GM12892 (cell line): ENCODE measurements around the gene SMCO2.

Source experiments
- DNase-seq: peaks from one replicate; pipeline ENCODE4 v3.0.0; 2011; ENCODE audit not compliant: insufficient read length
- FAIRE-seq: peaks from 2 replicates; lab custom pipeline; 2011; peaks lifted over from hg19 to GRCh38; lab: Jason Lieb, UNC
- POLR2A ChIP-seq: IDR thresholded peaks from 2 replicates; pipeline ENCODE4 v1.6.1; 2011; ENCODE audit warnings: low read depth, low read length, control low read depth
- POLR2AphosphoS5 ChIP-seq: IDR thresholded peaks from 2 replicates; pipeline ENCODE4 v1.6.1; 2011; ENCODE audit warnings: low read depth, low read length, control low read depth
- TAF1 ChIP-seq: IDR thresholded peaks from 2 replicates; pipeline ENCODE4 v1.6.1; 2011; ENCODE audit warnings: low read depth, mild to moderate bottlenecking, control low read depth, low read length, borderline replicate concordance

SMCO2 gene

DNA sequence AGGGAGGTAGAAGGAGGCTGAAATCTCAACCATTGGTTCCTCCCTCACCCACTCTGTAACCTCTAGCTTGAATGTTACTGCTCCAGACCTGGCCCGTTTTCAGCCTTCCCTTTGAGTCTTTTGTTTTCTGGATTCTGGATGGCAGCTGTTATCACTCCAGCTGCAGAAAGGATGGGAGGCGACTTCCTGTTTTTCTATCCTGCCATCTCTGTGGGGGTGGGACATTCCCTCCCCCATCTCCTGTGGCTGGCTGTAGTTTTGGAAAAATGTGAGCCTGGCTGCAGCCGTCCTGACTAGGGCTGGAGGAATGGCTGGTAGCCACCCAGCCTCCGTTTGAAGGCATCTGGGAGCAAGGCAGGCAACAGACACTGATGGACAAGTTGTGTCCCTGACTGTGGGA is 74.5 kb downstream of the SMCO2 start:
- TF ChIP-seq TAF1, result no peak
- TF ChIP-seq POLR2AphosphoS5, result no peak
- TF ChIP-seq POLR2A, result no peak
- no peak for DNase-seq
- FAIRE-seq, result no peak

DNA sequence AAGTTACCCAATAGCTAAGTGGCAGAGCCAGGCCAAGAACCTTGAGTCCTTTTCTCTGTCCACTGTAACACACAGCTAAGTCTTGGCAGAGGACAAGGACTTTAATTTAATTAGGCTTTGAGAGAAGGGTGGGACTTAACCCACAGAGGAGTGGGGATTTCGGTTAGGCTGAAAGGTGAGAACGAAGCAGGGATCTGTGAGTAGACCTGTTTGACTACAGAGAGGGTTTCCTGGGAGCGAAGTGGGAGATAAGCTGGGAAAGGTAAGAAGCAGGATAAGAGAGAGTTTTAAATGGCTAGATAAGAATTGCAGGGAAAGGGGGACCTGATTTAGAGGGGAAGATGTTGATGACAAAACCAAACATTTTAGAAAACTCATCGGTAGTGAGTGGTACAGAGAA is 75.4 kb downstream of the SMCO2 start:
- DNase-seq (no peak), FAIRE-seq (no peak)
- no peak for TF ChIP-seq TAF1
- no peak for TF ChIP-seq POLR2A
- no peak for TF ChIP-seq POLR2AphosphoS5

GRCh38 chr12:27523305-27523641 is 76.7 kb downstream of the SMCO2 start:
- no peak for TF ChIP-seq POLR2AphosphoS5
- TF ChIP-seq TAF1, result no peak
- TF ChIP-seq POLR2A, result no peak
- DNase-seq, result no peak
- peak; percentile 65 for FAIRE-seq

- peak; percentile 85 for DNase-seq
- peak; percentile 96 for FAIRE-seq
These were observed 77.3 kb downstream of the SMCO2 start, which contains the start of gene PPFIBP1 for GRCh38 chr12:27523642-27524493. PPFIBP1 (plus strand) TSS chr12:27524206; CDS start chr12:27633397, 109,191 bp downstream.

GRCh38 chr12:27524494-27524835 is 77.9 kb downstream of the SMCO2 start:
- no peak for TF ChIP-seq POLR2A
- TF ChIP-seq TAF1, result no peak
- TF ChIP-seq POLR2AphosphoS5, result no peak
- no peak for FAIRE-seq
- no peak for DNase-seq

More at GRCh38 chr12:27523642-27524493, 77.3 kb downstream of the SMCO2 start, which contains the start of gene PPFIBP1:
- TF ChIP-seq POLR2A, result peak; percentile 73
- TF ChIP-seq TAF1, result peak; percentile 29
- 0 out of 2 replicates have a peak, but pooled peaks have one; percentile 54 for TF ChIP-seq POLR2AphosphoS5

DNA sequence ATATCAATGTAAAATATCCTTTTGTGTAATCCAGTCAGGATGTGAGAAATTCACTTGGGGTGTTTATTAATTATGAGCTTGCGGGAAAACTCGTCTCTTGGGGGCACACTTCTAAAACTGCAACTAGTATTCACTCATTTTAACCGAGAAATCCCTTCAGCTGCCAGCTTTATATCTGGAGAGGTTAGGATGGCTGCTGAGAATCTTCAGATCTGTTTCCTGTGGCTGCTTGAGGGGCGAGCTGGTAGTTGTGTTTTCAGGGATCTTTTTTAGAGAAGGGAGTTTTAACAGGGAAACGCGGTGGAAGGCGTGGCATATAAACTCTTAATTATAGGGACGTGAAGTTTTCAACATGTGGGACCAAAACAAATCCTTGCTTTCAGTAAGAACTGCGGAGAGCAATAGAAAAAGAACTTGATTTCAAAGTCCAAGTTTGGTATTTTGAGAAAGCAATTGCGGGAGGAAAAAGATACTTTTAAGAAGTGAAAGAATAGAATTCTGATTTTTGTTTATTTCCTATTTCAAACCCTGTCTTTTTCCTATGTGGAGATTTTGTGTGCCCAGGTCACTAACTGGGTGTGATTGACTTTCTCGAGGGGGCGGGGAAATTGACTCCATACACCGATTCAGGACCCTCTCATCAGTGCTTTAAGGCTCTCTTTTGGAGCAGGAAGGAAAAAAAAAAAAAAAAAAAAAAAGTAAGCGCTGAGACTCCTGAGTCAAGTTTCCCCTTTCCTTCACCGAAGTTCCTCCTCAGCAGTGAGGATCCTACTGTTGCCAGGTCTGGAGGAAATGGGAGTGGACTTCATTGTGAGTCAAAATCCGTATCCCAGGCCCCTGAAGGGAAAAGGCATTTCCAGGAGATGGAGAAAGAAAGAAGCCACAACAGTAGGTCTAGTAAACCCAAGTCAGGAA is 78.6 kb downstream of the SMCO2 start:
- no peak for DNase-seq
- no peak for TF ChIP-seq TAF1
- no peak for TF ChIP-seq POLR2AphosphoS5
- no peak for TF ChIP-seq POLR2A
- FAIRE-seq, result no peak

- TF ChIP-seq TAF1 (no peak), POLR2AphosphoS5 (no peak), POLR2A (no peak)
- FAIRE-seq (no peak), DNase-seq (no peak)
These were observed 81.0 kb downstream of the SMCO2 start for GRCh38 chr12:27527512-27527911.

- TF ChIP-seq TAF1 (no peak), POLR2AphosphoS5 (no peak), POLR2A (no peak)
- no peak for FAIRE-seq
- no peak for DNase-seq
These were observed 82.3 kb downstream of the SMCO2 start for GRCh38 chr12:27528788-27529187.

DNA sequence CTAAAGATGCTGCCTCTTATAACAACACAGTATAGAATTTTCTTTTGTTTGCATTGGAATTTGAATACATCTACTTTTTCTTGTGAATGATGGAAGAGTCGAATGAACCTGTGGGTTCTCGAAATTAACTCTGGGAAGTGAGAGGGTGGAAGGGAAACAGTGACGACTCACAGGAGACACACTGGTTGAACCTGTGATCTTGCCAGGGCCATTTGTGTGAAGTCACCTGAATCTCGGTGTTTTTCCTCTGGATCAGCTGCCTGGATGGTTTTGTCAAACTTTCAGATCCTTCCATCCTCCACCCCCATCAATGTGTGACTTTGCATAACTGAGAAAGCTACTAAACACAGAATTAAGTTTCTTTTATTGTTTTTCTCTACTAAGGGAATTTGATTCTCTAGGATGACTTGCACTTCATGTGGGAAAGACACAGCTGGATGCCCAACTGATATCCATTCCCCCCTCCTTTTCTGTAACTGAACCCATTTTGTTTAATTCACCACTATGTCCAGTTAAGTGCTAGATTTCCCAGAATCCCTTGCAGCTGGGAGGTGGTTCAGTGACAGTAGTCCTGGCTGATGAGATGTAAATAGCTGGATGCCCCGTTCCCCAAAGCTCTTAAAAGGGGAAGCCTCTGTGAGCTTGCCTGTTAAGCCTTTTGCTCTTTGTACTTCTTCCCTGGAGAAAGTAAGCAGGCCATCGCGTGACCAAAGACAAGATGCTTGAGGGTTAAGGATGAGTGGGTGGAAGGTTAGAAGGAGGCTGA is 83.8 kb downstream of the SMCO2 start:
- DNase-seq (no peak), FAIRE-seq (peak; percentile 42)
- TF ChIP-seq POLR2AphosphoS5, result no peak
- TF ChIP-seq TAF1, result no peak
- no peak for TF ChIP-seq POLR2A

DNA sequence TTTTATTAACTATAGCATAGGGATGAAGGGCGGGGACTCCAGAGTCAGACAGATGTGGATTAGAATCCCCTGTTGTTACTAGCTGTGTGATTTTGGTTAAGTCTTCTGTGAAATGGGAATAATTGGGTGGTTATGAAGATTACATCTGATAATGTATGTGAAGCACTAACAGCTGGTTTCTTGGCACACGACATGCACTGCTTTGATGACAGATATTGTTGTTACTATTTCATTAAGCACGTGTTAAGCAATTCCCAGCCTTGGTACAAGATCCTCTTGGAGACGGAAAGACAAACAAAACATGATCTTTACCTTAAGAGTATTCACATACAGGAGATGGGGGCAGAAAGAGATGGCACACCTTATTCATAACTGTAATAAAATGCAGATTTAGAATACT is 85.4 kb downstream of the SMCO2 start:
- no peak for FAIRE-seq
- no peak for DNase-seq
- no peak for TF ChIP-seq POLR2AphosphoS5
- TF ChIP-seq POLR2A, result no peak
